Upper lobe of left lung (tissue), 4 donors: Measurements from ENCODE around the gene RAB5B.

ENCODE experiments used
- EP300 ChIP-seq, 4 donors: sonication (generic); formaldehyde crosslinking; IDR thresholded peaks; one replicate each; pipeline ENCODE4 v1.5.1; 2017; ENCODE audit warnings: antibody characterized with exemption in 4 of 4, control low read depth in 2 of 4
- POLR2A ChIP-seq, 4 donors: fragments of 450-650 bp; IDR thresholded peaks; one replicate each; pipeline ENCODE4 v1.5.1; 2016 to 2017; ENCODE audit warnings: antibody characterized with exemption in 4 of 4, mild to moderate bottlenecking in 2 of 4
- POLR2AphosphoS5 ChIP-seq, 2 donors: sonication (generic); formaldehyde crosslinking; IDR thresholded peaks; one replicate each; pipeline ENCODE4 v1.5.1; 2017; ENCODE audit warnings: antibody characterized with exemption in 2 of 2
- TF ChIP-seq, protein P1 (sequence below), 6 experiments: fragments of 450-650 bp in 4 of 6; fragments of 200-600 bp in 2 of 6; sonication (generic) in 2 of 6; IDR thresholded peaks; one replicate each; pipeline ENCODE4 v1.5.1; 2016 to 2019; ENCODE audit warnings: antibody characterized with exemption in 6 of 6

GRCh38 chr12:56001487-56002100 is 27.7 kb downstream of the RAB5B start:
- TF ChIP-seq, protein P1, sequence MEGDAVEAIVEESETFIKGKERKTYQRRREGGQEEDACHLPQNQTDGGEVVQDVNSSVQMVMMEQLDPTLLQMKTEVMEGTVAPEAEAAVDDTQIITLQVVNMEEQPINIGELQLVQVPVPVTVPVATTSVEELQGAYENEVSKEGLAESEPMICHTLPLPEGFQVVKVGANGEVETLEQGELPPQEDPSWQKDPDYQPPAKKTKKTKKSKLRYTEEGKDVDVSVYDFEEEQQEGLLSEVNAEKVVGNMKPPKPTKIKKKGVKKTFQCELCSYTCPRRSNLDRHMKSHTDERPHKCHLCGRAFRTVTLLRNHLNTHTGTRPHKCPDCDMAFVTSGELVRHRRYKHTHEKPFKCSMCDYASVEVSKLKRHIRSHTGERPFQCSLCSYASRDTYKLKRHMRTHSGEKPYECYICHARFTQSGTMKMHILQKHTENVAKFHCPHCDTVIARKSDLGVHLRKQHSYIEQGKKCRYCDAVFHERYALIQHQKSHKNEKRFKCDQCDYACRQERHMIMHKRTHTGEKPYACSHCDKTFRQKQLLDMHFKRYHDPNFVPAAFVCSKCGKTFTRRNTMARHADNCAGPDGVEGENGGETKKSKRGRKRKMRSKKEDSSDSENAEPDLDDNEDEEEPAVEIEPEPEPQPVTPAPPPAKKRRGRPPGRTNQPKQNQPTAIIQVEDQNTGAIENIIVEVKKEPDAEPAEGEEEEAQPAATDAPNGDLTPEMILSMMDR (IDR thresholded peaks at IDR 0.05) = no peak
- TF ChIP-seq POLR2A (IDR thresholded peaks at IDR 0.05) (no peak), EP300 (IDR thresholded peaks at IDR 0.05) (no peak), POLR2AphosphoS5 (IDR thresholded peaks at IDR 0.05) (no peak)
